HG03196 (cell line): Measurements from ENCODE around the gene TUBAL3.
"Not testable (repeated sequence)": the region's sequence is repeated elsewhere in the genome, so short reads cannot be mapped to it uniquely, and the experiment has no call there.

Source experiments
- ATAC-seq: cut with Tn5 transposase; IDR thresholded peaks from one replicate; pipeline ENCODE4 v1.9.1; 2021; ENCODE audit not compliant: unreplicated experiment

Gene TUBAL3

GRCh38 chr10:5381187-5381586 is 23.4 kb downstream of the TUBAL3 start:
- no peak for ATAC-seq

DNA sequence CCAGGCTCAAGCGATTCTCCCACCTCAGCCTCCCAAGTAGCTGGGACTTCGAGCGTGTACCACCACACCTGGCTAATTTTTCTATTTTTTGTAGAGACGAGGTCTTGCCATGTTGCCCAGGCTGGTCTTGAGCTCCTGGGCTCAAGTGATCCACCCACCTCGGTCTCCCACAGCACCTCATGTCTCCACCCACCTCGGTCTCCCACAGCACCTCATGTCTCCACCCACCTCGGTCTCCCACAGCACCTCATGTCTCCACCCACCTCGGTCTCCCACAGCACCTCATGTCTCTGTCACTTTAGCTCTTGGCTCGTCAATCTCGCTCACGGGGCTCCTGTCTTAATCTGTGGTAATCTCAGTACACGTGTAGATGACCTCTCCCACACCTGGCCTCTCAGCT is 24.2 kb downstream of the TUBAL3 start:
- not testable (repeated sequence) for ATAC-seq

- not testable (repeated sequence) for ATAC-seq
These were observed 25.4 kb downstream of the TUBAL3 start for GRCh38 chr10:5379202-5379601.

DNA sequence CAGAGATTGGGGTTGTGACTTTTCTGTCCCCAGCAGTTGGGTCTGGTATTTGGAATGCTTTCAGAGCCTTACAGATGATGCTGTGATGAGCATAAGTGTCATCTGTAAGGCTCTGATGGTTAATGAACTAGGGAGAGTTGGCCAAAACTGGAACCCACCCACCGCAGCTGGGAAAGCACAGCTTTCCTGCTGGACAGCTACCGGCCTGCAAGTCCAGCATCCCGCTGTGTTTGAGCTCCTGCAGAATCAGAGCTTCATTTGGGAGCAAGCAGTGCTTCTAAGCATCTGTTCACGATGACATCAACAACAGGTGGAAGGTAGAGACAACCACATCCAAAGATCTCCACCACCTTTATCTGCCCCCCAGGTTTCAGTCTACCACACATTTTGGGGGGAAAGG is 28.2 kb downstream of the TUBAL3 start:
- ATAC-seq = no peak

DNA sequence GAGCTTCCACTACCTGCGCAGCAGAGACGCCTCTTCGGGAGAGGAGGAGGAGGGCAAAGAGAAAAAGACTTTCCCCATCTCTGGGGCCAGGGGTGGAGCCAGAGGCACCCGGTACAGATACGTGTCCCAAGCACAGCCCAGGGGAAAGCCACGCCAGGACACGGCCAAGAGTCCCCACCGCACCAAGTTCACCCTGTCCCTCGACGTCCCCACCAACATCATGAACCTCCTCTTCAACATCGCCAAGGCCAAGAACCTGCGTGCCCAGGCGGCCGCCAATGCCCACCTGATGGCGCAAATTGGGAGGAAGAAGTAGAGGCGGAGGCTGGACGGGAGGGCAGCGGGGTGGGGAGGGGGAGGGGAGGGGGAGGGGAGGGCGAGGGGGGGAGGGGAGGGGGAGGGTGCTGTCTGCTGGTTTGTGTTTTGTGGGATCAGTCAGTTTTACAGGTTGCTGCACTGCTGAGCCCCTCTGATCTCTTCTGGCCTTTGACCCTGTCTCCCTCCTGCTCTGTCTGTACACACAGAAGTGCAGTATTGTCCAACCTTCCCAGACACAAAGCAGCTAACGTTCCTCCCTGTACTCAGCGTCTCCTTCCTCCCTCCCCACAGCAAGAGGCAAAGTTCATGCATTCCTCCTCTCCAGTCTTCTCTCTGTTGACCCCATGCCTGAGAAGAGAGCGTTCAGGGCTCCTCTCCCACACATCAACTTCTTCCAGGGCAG is 30.6 kb downstream of the TUBAL3 start:
- ATAC-seq = no peak

GRCh38 chr10:5373307-5373706 is 31.3 kb downstream of the TUBAL3 start:
- no peak for ATAC-seq

- no peak for ATAC-seq
These were observed 33.9 kb downstream of the TUBAL3 start for GRCh38 chr10:5370493-5371352.

- ATAC-seq = no peak
These were observed 35.1 kb downstream of the TUBAL3 start for GRCh38 chr10:5369362-5370158.

DNA sequence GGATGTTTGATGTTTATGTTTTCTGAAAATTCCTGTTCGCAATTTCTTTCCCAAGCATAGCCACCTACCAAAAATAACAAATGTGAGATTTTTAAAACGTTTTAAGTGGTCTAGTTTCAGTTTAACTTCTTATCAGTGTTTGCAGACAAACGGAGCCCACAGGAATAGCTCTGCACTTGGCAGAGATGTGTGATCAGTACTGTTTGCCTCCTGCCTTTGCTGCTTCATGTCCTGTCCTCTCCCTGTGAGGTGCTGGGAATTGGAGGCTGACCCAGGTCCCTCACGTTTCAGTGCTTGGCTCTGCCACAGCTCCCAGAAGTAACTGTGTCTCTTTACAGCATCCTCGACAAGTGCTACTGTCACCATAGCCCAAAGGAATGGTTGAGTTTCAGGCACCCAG is 38.7 kb downstream of the TUBAL3 start:
- ATAC-seq = no peak

- no peak for ATAC-seq
These were observed 39.7 kb downstream of the TUBAL3 start, which contains the start of gene UCN3 for GRCh38 chr10:5364890-5365338. TSS of gene UCN3 (plus strand) at chr10:5364966. CDS start at chr10:5373721, 8,755 bp downstream.

DNA sequence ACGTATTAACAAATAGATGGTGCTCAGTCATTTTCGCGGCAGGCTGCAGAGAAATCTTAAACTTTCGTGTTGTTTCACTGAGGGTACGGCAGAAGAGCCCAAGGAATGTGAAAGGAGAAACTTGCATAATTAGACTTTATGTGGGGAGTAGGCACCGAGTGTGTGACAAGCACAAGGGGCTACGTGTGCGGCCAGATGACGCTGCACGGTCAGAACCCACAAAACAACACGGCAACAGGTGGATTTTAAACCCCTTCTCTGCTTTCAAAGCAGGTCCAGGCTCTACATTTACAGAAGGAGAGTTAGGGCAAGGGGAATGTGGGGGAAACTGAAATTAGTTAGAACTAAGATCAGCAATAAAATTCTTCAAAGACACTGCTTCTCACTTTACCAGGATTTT is 40.3 kb downstream of the TUBAL3 start:
- no peak for ATAC-seq

- ATAC-seq = no peak
These were observed 41.8 kb downstream of the TUBAL3 start for GRCh38 chr10:5362873-5363272.

GRCh38 chr10:5361966-5362365 is 42.7 kb downstream of the TUBAL3 start:
- no peak for ATAC-seq

DNA sequence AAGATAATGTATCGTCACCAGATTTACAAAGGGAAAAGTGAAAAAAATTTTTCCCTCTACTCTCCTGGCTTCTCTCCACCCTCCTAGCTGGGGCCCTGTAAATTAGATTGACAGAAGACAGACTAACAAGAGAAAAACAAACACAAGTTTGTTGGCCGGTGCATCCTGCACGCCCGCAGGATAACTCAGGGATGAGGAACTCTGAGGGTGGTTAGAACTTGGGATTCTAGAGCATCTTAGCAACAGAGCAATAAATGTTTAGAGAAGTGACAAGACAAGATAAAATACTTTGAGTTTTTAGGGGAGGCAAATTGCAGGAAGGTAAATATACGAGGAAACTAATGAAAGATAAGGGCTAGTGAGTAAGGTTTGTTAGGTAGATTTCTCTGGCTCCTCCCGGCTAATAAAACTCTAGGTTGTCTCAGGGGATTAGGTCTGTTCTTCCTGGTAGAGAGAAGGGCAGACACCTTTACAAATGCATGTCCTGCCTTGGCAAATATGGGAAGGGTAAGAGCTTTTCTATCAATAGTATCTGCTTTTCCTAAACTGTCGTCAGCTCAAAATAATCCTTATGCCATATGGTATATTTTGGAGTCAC is 44.2 kb downstream of the TUBAL3 start:
- no peak for ATAC-seq

- ATAC-seq = no peak
These were observed 48.3 kb downstream of the TUBAL3 start for GRCh38 chr10:5356302-5356763.

GRCh38 chr10:5355594-5356301 is 48.9 kb downstream of the TUBAL3 start:
- no peak for ATAC-seq

DNA sequence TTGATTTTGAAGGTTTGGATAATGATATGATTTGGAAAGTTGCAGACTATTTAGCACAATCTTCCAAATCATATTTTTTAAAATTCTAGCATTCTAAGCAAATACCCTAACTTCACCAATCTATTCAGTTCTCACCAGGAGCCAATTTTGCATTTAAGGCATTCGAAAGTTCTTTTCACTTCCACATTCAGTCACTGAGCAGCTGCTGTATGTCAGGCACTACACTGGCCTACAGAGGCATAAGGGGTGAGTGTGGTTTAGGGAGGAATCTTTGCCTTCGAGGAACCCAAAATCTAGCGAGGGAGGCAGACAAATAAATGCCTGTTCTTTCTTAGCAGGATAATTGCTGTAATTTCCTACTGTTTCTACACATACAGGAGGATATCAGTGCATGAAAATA is 50.6 kb downstream of the TUBAL3 start:
- ATAC-seq = no peak

- no peak for ATAC-seq
These were observed 55.3 kb downstream of the TUBAL3 start for GRCh38 chr10:5349362-5349761.

DNA sequence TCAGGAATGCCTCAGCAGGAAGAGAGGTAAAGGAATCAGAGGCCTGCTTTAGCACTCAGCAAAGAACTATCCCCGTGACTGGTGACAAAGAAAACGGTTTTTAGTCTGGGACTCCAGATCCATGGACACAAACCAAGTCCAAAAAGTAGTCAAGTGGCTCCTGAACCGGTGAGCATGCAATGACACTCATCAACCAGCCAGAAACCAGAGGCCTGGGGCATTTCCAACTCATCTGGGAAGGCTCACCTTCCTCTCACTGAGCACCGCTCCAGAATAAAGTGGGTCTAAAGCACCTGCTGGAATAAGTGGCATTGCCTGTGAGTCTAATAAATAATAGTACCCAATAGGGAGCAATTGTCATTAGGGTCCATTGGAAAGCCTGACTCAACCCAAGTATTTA is 57.7 kb downstream of the TUBAL3 start:
- ATAC-seq = no peak

DNA sequence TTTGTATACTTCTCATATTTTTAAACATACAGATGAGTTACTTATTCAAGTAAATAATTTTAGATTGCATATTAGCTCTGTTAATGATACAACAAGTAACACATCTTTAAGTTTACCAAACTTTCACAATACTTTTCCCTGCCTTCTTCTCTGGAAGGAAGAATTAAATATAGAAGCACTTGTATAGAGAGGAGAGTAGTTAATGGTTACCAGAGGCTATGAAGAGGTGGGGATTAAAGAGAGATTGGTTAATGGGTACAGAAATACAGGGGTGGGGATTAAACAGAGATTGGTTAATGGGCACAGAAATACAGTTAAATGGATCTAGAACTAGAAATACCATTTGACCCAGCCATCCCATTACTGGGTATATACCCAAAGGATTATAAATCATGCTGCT is 59.9 kb downstream of the TUBAL3 start:
- no peak for ATAC-seq
